ENCODE measurements around the gene FYB1. TPM values are rescaled to one million over a fixed set of nuclear protein-coding genes. Genes with fewer than 3 reads are reported as not detected.

FYB1 gene
- total RNA-seq, 1 experiment from 2014 or later = 1.3 TPM

DNA sequence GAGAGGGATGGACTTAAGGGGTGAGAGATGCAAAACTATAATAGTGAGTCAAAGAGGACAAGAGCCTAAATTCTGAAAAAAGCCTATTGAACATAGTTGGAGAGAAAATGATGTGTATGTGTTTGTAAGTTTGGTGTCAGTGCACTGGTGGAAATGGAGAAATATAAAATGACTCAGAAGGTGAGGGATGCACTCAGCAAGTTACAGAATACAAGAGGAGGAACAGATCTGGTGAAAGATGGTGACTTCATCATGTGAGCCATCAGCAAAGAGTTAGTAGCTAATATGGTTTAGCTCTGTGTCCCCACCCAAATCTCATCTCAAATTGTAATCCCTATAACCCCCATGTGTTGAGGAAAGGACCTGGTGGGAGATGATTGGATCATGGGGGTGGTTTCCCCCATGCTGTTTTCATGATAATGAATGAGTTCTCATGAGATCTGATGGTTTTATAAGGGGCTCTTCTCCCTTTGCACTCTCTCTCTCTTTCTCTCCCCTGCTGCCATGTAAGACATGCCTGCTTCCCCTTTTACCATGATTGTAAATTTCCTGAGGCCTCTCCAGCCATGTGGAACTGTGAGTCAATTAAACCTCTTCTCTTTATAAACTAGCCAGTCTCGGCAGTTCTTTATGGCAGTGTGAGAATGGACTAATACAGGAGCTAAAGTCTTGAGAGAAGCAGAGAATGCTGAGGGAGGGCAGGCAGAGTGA lies 30.4 kb upstream of the FYB1 start:
- H3K4me1 ChIP-seq = no peaks in the 10 kb centered on the region
- CTCF ChIA-PET = no interaction called here

DNA sequence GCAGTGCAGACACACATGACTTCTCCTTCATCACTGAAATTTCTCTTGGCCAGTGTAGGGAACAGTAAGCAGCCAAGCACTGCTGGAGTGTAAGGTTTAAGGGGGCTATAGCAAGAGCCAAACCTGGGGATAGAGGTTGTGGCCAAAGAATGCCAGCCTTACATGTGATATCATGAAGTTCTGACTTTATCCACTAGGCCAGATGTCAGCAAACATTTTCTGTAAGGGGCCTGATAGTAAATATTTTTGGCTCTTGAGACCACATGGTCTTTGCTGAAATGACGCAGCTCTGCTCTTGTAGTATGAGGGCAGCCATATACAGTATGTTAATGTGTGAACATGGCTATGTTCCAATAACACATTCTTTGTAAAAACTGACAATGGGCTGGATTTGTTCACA lies 29.7 kb upstream of the FYB1 start:
- no peak for DNase-seq
- no TSS peak for BruUV-seq (replicated peaks)
- Mint-ChIP-seq H3K27me3 (ENCODE audit: insufficient read depth, unreplicated experiment) (no peaks in the 10 kb centered on the region), H3K4me1 (ENCODE audit: low read depth, unreplicated experiment) (no peaks in the 10 kb centered on the region), H3K9me3 (ENCODE audit: unreplicated experiment) (peaks cover 10% of the 10 kb centered on the region), H3K4me3 (ENCODE audit: unreplicated experiment) (no peak overlapping the region), H3K27ac (ENCODE audit: unreplicated experiment) (no peak overlapping the region), H3K36me3 (ENCODE audit: insufficient read depth, unreplicated experiment) (no peaks in the 10 kb centered on the region)
- no peak overlapping the region for H3K4me3 ChIP-seq (ENCODE audit: low read depth, low read length)
- intact Hi-C loops (cut with micrococcal nuclease; ENCODE audit: unreplicated experiment) = no loop called here
- H3K9me3 ChIP-seq = no peaks in the 10 kb centered on the region
- TF ChIP-seq, protein P1, sequence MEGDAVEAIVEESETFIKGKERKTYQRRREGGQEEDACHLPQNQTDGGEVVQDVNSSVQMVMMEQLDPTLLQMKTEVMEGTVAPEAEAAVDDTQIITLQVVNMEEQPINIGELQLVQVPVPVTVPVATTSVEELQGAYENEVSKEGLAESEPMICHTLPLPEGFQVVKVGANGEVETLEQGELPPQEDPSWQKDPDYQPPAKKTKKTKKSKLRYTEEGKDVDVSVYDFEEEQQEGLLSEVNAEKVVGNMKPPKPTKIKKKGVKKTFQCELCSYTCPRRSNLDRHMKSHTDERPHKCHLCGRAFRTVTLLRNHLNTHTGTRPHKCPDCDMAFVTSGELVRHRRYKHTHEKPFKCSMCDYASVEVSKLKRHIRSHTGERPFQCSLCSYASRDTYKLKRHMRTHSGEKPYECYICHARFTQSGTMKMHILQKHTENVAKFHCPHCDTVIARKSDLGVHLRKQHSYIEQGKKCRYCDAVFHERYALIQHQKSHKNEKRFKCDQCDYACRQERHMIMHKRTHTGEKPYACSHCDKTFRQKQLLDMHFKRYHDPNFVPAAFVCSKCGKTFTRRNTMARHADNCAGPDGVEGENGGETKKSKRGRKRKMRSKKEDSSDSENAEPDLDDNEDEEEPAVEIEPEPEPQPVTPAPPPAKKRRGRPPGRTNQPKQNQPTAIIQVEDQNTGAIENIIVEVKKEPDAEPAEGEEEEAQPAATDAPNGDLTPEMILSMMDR (IDR thresholded peaks at IDR 0.05; ENCODE audit: insufficient read depth in 1 of 2, low read depth in 1 of 2, low read length in 1 of 2, severe bottlenecking in 1 of 2, unreplicated experiment in 1 of 2) = no peak
- H3K27me3 ChIP-seq (replicated peaks; ENCODE audit: control insufficient read depth, insufficient read depth, low read length) = no peaks in the 10 kb centered on the region
- POLR2A ChIA-PET = no interaction called here
- H3K36me3 ChIP-seq (ENCODE audit: control insufficient read depth, insufficient read depth, low read length) = no peaks in the 10 kb centered on the region
- no peaks in the 10 kb centered on the region for H3K4me1 ChIP-seq
- CTCF ChIA-PET = no interaction called here

More for the DNA sequence above, 30.4 kb upstream of the FYB1 start:
- H3K27me3 ChIP-seq (replicated peaks; ENCODE audit: control insufficient read depth, insufficient read depth, low read length) = no peaks in the 10 kb centered on the region
- Mint-ChIP-seq H3K36me3 (ENCODE audit: insufficient read depth, unreplicated experiment) (no peaks in the 10 kb centered on the region), H3K27me3 (ENCODE audit: insufficient read depth, unreplicated experiment) (no peaks in the 10 kb centered on the region), H3K9me3 (ENCODE audit: unreplicated experiment) (peaks cover 10% of the 10 kb centered on the region), H3K4me3 (ENCODE audit: unreplicated experiment) (no peak overlapping the region), H3K4me1 (ENCODE audit: low read depth, unreplicated experiment) (no peaks in the 10 kb centered on the region), H3K27ac (ENCODE audit: unreplicated experiment) (no peak overlapping the region)
- intact Hi-C loops (cut with micrococcal nuclease; ENCODE audit: unreplicated experiment) = no loop called here
- TF ChIP-seq, protein P1 (IDR thresholded peaks at IDR 0.05; ENCODE audit: insufficient read depth in 1 of 2, low read depth in 1 of 2, low read length in 1 of 2, severe bottlenecking in 1 of 2, unreplicated experiment in 1 of 2) = no peak
- no peaks in the 10 kb centered on the region for H3K9me3 ChIP-seq
- no peak overlapping the region for H3K4me3 ChIP-seq (ENCODE audit: low read depth, low read length)
- DNase-seq = no peak
- no peaks in the 10 kb centered on the region for H3K36me3 ChIP-seq (ENCODE audit: control insufficient read depth, insufficient read depth, low read length)
- no TSS peak for BruUV-seq (replicated peaks)
- POLR2A ChIA-PET = no interaction called here

DNA sequence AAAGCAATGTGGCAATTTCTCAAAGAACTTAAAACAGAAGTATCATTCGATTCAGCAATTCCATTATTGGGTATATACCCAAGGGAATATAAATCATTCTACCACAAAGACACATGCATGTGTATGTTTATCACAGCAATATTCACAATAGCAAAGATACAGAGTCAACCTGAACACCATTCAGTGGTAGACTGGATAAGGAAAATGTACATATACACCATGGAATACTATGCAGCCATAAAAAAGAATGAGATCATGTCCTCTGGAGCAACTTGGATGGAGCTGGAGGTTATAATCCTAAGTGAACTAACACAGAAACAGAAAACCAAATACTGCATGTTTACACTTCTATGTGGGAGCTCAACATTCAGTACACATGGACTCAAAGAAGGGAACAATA lies 21.4 kb upstream of the FYB1 start:
- CTCF ChIA-PET = no interaction called here
- no peaks in the 10 kb centered on the region for H3K27me3 Mint-ChIP-seq (ENCODE audit: insufficient read depth, unreplicated experiment)
- Histone ChIP-seq H3K9me3 (peaks cover 12% of the 10 kb centered on the region; the same call in 1 of the 2 replicates), H3K4me3 (ENCODE audit: low read depth, low read length) (no peak overlapping the region), H3K27me3 (replicated peaks; ENCODE audit: control insufficient read depth, insufficient read depth, low read length) (no peaks in the 10 kb centered on the region), H3K4me1 (no peaks in the 10 kb centered on the region), H3K36me3 (ENCODE audit: control insufficient read depth, insufficient read depth, low read length) (no peaks in the 10 kb centered on the region)
- H3K27ac Mint-ChIP-seq (ENCODE audit: unreplicated experiment) = no peak overlapping the region
- no peaks in the 10 kb centered on the region for H3K36me3 Mint-ChIP-seq (ENCODE audit: insufficient read depth, unreplicated experiment)
- no peaks in the 10 kb centered on the region for H3K9me3 Mint-ChIP-seq (ENCODE audit: unreplicated experiment)
- DNase-seq = no peak
- TF ChIP-seq, protein P1 (IDR thresholded peaks at IDR 0.05; ENCODE audit: insufficient read depth in 1 of 2, low read depth in 1 of 2, low read length in 1 of 2, severe bottlenecking in 1 of 2, unreplicated experiment in 1 of 2) = no peak
- POLR2A ChIA-PET = no interaction called here
- no TSS peak for BruUV-seq (replicated peaks)
- H3K4me3 Mint-ChIP-seq (ENCODE audit: unreplicated experiment) = no peak overlapping the region
- intact Hi-C loops (cut with micrococcal nuclease; ENCODE audit: unreplicated experiment) = no loop called here
- no peaks in the 10 kb centered on the region for H3K4me1 Mint-ChIP-seq (ENCODE audit: low read depth, unreplicated experiment)

Data from Caco-2 (cell line).